GM23248 (cell line): ENCODE data around the gene GPR176. TPM values are rescaled to one million over a fixed set of nuclear protein-coding genes. Genes with fewer than 3 reads are reported as not detected.

Experiments
- DNase-seq: peaks from one replicate; pipeline ENCODE4 v3.0.0-alpha.2; 2015
- H2AFZ ChIP-seq: fragments of 200-600 bp; sonication (generic); 2 replicates; pipeline ENCODE4 v1.6.1; 2016; ENCODE audit warnings: antibody characterized with exemption
- H3F3A ChIP-seq: fragments of 200-600 bp; sonication (generic); 2 replicates; pipeline ENCODE4 v1.6.1; 2016; ENCODE audit warnings: mild to moderate bottlenecking, antibody characterized with exemption, mixed run types; ENCODE audit not compliant: insufficient read depth
- H3K27ac ChIP-seq: fragments of 200-600 bp; sonication (generic); 2 replicates; pipeline ENCODE4 v1.5.1; 2016; ENCODE audit warnings: mild to moderate bottlenecking
- H3K27me3 ChIP-seq: fragments of 200-600 bp; sonication (generic); replicated peaks from 2 replicates; pipeline ENCODE4 v1.6.1; 2016; ENCODE audit warnings: mild to moderate bottlenecking; ENCODE audit not compliant: insufficient read depth
- H3K36me3 ChIP-seq: fragments of 200-600 bp; sonication (generic); 2 replicates; pipeline ENCODE4 v1.6.1; 2016; ENCODE audit warnings: low read depth, mild to moderate bottlenecking
- H3K4me1 ChIP-seq: fragments of 200-600 bp; sonication (generic); 2 replicates; pipeline ENCODE4 v1.6.1; 2016; ENCODE audit warnings: mild to moderate bottlenecking; ENCODE audit not compliant: insufficient read depth
- H3K4me2 ChIP-seq: fragments of 200-600 bp; sonication (generic); one replicate; pipeline ENCODE4 v1.6.1; 2016; ENCODE audit warnings: mild to moderate bottlenecking; ENCODE audit not compliant: unreplicated experiment
- H3K4me3 ChIP-seq: fragments of 200-600 bp; sonication (generic); 2 replicates; pipeline ENCODE4 v1.5.1; 2016; ENCODE audit warnings: mild to moderate bottlenecking
- H3K79me2 ChIP-seq: fragments of 200-600 bp; sonication (generic); 2 replicates; pipeline ENCODE4 v1.6.1; 2016; ENCODE audit warnings: mild to moderate bottlenecking; ENCODE audit not compliant: insufficient read depth
- H3K9ac ChIP-seq: fragments of 200-600 bp; sonication (generic); 2 replicates; pipeline ENCODE4 v1.6.1; 2016; ENCODE audit warnings: mild to moderate bottlenecking
- H3K9me2 ChIP-seq: fragments of 200-600 bp; sonication (generic); 2 replicates; pipeline ENCODE4 v1.6.1; 2016; ENCODE audit warnings: mixed run types, mild to moderate bottlenecking, moderate library complexity; ENCODE audit not compliant: insufficient read depth
- H3K9me3 ChIP-seq: fragments of 200-600 bp; sonication (generic); one replicate; pipeline ENCODE4 v1.6.1; 2017; ENCODE audit warnings: low read depth
- H4K20me1 ChIP-seq: fragments of 200-600 bp; sonication (generic); 2 replicates; pipeline ENCODE4 v1.6.0; 2016; ENCODE audit not compliant: insufficient read depth
- EZH2 ChIP-seq: fragments of 200-600 bp; sonication (generic); IDR thresholded peaks from 2 replicates; pipeline ENCODE4 v1.6.1; 2018; ENCODE audit warnings: antibody characterized with exemption, mild to moderate bottlenecking; ENCODE audit not compliant: insufficient read depth, poor library complexity, severe bottlenecking
- EZH2phosphoT487 ChIP-seq: fragments of 200-600 bp; sonication (generic); IDR thresholded peaks from 2 replicates; pipeline ENCODE4 v1.6.1; 2018; ENCODE audit warnings: antibody characterized with exemption, moderate library complexity, mild to moderate bottlenecking, low read depth; ENCODE audit not compliant: insufficient read depth
- WGBS, 2 experiments: methylation state at CpG; one replicate each; pipeline ENCODE4 v1.1.6; 2015 to 2017; ENCODE audit warnings: low lambda C conversion rate in 2 of 2, low coverage in 1 of 2; ENCODE audit errors: missing lambda C conversion rate in 2 of 2; 5-methylcytosine and 5-hydroxymethylcytosine counted together
- in situ Hi-C: fragments of 300-500 bp; cut with MboI; formaldehyde crosslinking; loops from 2 replicates; pipeline ENCODE4 v1.15.0; 2020
- polyA plus RNA-seq: library from polyadenylated mRNA; unstranded; fragments of >200 nt; fragmentation: Nextera tagmentation; extraction: Ambion mirVana; gene quantifications from 2 replicates; pipeline ENCODE4 v1.2.1, GENCODE V29; 2016
- total RNA-seq: library from RNA; depleted of rRNA; stranded (reverse); fragments of >200 nt; shearing (Covaris generic); gene quantifications from 2 replicates; pipeline ENCODE4 v1.2.3, GENCODE V29; 2014

GPR176 gene
- total and polyA plus RNA-seq, 2 experiments from 2014 or later, result 161 to 254 TPM

DNA sequence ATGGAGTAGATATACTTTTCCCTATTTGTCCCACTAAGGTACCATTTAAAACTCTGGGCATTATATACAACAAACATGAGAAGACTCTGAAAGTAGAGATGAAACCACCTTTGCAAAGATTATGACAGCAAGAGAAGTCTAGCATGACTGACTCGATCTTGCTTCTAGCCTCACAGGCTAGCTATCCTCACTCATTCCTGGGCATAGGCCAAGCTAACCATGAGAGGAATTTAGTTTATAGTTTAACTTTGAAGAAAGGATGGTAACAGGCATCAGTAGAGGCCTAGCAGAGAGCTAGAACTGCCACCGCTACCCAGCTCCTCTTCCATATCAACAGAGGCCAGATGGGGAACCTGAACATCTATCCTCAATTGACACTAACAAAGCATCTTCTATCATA is 74.0 kb downstream of the GPR176 start:
- in situ Hi-C loops, result no loop called here
- Histone ChIP-seq H3K27me3 (no peaks in the 10 kb centered on the region), H4K20me1 (peaks cover 8% of the 10 kb centered on the region; the same call in 1 of the 2 replicates), H3K9me3 (no peaks in the 10 kb centered on the region), H3K9ac (no peak overlapping the region), H3K9me2 (no peaks in the 10 kb centered on the region), H3K27ac (no peak overlapping the region), H2AFZ (no peak overlapping the region), H3K79me2 (peaks cover 100% of the 10 kb centered on the region), H3K4me2 (no peak overlapping the region), H3K4me1 (peaks cover 14% of the 10 kb centered on the region), H3K36me3 (no peaks in the 10 kb centered on the region), H3F3A (peaks cover 15% of the 10 kb centered on the region), H3K4me3 (no peak overlapping the region)
- TF ChIP-seq EZH2phosphoT487 (no peak), EZH2 (no peak)
- WGBS, 2 experiments, result 96 to 98% methylated on average over 2 of the region's 2 CpGs
- peak; percentile 12 for DNase-seq

DNA sequence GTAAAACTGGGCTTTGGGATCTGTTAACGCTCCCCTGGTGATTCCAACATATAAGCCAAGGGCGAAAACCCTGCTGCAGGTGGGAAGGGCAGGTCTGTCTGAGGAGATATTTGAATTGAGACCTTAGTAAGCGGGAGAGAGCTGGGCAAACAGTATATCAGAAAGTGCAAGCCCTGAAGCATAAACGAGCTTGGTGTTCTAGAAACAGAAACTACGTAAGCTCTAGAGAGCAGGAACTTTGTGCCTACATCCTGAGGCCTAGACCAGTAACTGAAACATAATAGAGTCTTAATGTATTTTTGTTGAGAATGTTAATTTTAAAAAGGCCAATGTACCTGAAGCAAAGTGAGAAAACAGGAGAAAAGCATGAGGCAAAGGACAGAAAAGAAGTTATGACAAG is 74.5 kb downstream of the GPR176 start:
- Histone ChIP-seq H3K9me2 (no peaks in the 10 kb centered on the region), H3K79me2 (peaks cover 100% of the 10 kb centered on the region), H3K4me3 (no peak overlapping the region), H3K27me3 (no peaks in the 10 kb centered on the region), H2AFZ (no peak overlapping the region), H3K4me1 (peaks cover 12% of the 10 kb centered on the region), H3K36me3 (no peaks in the 10 kb centered on the region), H3K27ac (no peak overlapping the region), H3K9ac (no peak overlapping the region), H4K20me1 (peaks cover 8% of the 10 kb centered on the region; the same call in 1 of the 2 replicates), H3K4me2 (no peak overlapping the region), H3K9me3 (no peaks in the 10 kb centered on the region), H3F3A (peaks cover 12% of the 10 kb centered on the region; the same call in 1 of the 2 replicates)
- DNase-seq, result no peak
- no peak for TF ChIP-seq EZH2
- TF ChIP-seq EZH2phosphoT487, result no peak
- WGBS, 2 experiments, result 97 to 99% methylated on average over 5 of the region's 5 CpGs
- in situ Hi-C loops, result no loop called here

DNA sequence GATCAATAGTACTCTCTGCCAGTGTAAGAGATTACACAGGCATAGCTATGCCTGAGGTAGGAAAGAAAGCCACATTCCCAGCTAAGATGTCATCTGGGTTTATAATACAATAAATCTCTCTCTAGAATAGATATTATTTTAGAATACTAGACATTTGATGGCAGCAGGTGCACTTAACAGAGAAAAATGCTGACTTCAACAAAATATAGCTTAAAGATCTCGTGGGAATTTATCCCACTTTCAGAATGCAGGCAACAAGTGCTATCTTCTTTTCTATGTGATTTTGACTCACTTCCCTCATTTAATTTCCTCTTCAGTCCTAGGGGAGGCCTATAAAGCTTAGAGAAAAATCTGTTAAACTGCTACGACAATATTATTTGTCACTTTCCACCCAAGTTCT is 76.5 kb downstream of the GPR176 start:
- H2AFZ ChIP-seq, result no peak overlapping the region
- no peak overlapping the region for H3K9ac ChIP-seq
- DNase-seq, result no peak
- no peaks in the 10 kb centered on the region for H3K9me2 ChIP-seq
- no peak for TF ChIP-seq EZH2
- no peak for TF ChIP-seq EZH2phosphoT487
- no peak overlapping the region for H3K4me2 ChIP-seq
- in situ Hi-C loops, result no loop called here
- H3K36me3 ChIP-seq, result no peaks in the 10 kb centered on the region
- H3K27ac ChIP-seq, result no peak overlapping the region
- no peaks in the 10 kb centered on the region for H3F3A ChIP-seq
- H3K27me3 ChIP-seq, result no peaks in the 10 kb centered on the region
- peaks cover 8% of the 10 kb centered on the region; the same call in 1 of the 2 replicates for H4K20me1 ChIP-seq
- H3K9me3 ChIP-seq, result no peaks in the 10 kb centered on the region
- H3K79me2 ChIP-seq, result peaks cover 100% of the 10 kb centered on the region
- no peak overlapping the region for H3K4me3 ChIP-seq
- WGBS, 2 experiments, result 96 to 100% methylated on average over 2 of the region's 2 CpGs
- H3K4me1 ChIP-seq, result peaks cover 3% of the 10 kb centered on the region; the same call in 1 of the 2 replicates

DNA sequence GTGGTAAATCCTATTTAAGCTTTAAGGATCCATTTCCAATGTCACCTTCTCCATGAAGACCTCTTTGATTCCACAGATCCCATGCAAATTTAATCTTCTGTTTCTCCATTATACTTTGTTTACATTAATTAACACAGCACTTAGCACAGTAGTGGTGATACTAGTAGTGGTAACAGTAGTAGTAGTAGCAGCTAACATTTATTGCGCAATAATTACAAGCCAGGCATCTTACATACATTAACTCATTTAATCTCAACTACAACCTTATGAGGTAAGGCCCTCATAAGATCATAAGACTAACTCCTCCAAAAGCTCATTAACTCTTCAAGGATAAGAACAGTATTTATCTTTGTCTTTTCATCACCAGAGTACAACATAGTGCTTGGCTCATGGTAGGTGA is 82.6 kb downstream of the GPR176 start:
- in situ Hi-C loops, result no loop called here
- Histone ChIP-seq H3K79me2 (peaks cover 87% of the 10 kb centered on the region), H3K9me2 (no peaks in the 10 kb centered on the region), H3K9me3 (no peaks in the 10 kb centered on the region), H4K20me1 (peaks cover 8% of the 10 kb centered on the region; the same call in 1 of the 2 replicates), H3K4me2 (no peak overlapping the region), H3K27ac (no peak overlapping the region), H3K9ac (no peak overlapping the region), H3K36me3 (no peaks in the 10 kb centered on the region), H2AFZ (no peak overlapping the region), H3K4me1 (peaks cover 21% of the 10 kb centered on the region), H3K4me3 (no peak overlapping the region), H3F3A (peaks cover 23% of the 10 kb centered on the region), H3K27me3 (no peaks in the 10 kb centered on the region)
- TF ChIP-seq EZH2, result no peak
- TF ChIP-seq EZH2phosphoT487, result no peak
- DNase-seq, result no peak
- WGBS, 2 experiments, result 97 to 100% methylated on average over 1 of the region's 1 CpG

DNA sequence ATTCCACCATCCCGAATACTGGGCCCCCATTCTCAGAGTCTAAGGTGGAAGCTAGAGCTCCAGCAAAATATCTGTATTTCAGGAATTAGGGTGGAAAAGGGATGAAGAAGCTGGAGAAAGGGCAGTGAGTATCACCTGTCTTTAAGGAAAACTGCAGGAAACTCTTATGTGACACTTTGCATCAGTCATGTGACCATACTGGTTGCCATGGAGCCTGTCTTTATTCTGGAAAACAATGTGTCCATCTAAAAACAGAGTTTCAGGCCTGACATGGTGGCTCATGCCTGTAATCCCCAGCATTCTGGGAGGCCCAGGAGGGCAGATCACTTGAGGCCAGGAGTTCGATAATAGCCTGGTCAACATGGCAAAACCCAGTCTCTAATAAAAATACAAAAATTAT is 84.5 kb downstream of the GPR176 start:
- H3K36me3 ChIP-seq, result no peaks in the 10 kb centered on the region
- H3K9me2 ChIP-seq, result no peaks in the 10 kb centered on the region
- WGBS, 2 experiments, result 100% methylated on average over 2 of the region's 2 CpGs
- H3K9ac ChIP-seq, result no peak overlapping the region
- DNase-seq, result no peak
- peaks cover 22% of the 10 kb centered on the region for H3K4me1 ChIP-seq
- TF ChIP-seq EZH2phosphoT487 (no peak), EZH2 (no peak)
- H3K27me3 ChIP-seq, result no peaks in the 10 kb centered on the region
- H3F3A ChIP-seq, result peaks cover 35% of the 10 kb centered on the region
- H3K9me3 ChIP-seq, result no peaks in the 10 kb centered on the region
- H3K79me2 ChIP-seq, result peaks cover 87% of the 10 kb centered on the region
- no peak overlapping the region for H3K4me2 ChIP-seq
- no peak overlapping the region for H3K27ac ChIP-seq
- no peak overlapping the region for H3K4me3 ChIP-seq
- peaks cover 8% of the 10 kb centered on the region; the same call in 1 of the 2 replicates for H4K20me1 ChIP-seq
- in situ Hi-C loops, result no loop called here
- no peak overlapping the region for H2AFZ ChIP-seq
